Stimulated activated CD4-positive, alpha-beta T cell treated with anti-CD3 and anti-CD28 coated beads, Interleukin-1b, Interleukin-23, amount 100 ng/mL, for 48 hours (primary cell): ENCODE measurements around the gene PPP5C.

Experiments
- DNase-seq: peaks from one replicate; pipeline ENCODE4 v3.0.0-alpha.2; 2020

PPP5C gene

GRCh38 chr19:46337487-46337886, 9.4 kb upstream of the PPP5C start:
- no peak for DNase-seq

GRCh38 chr19:46339446-46339845, 7.4 kb upstream of the PPP5C start:
- DNase-seq: no peak

DNA sequence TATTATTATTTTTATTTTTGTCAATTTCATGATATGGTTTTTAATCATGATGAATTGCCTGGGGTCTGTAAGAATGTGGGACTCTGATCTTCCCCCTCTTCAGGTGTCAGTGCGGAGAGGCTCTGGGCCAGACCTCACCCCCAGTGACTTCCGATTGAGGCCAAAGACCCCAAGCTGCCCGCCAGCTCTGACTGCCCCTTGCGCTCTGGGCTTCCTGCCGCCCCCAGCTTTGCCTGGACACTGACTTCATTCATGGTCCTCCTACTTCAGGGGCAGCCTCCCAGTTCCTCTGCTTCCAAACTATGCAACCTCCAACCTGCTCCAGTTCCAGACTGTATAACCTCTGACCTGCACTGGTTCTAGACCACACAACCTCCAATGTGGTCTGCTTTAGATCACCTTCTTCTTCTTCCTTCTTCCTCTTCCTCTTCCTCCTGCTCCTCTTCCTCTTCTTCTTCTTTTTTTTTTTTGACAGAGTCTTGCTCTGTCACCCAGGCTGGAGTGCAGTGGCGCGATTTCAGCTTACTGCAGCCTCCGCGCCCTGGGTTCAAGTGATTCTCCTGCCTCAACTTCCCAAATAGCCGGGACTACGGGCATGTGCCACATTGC, 6.7 kb upstream of the PPP5C start:
- no peak for DNase-seq

GRCh38 chr19:46341937-46342336, 5.0 kb upstream of the PPP5C start:
- DNase-seq: no peak

- no peak for DNase-seq
Measured at GRCh38 chr19:46344363-46344762, 2.5 kb upstream of the PPP5C start.

DNA sequence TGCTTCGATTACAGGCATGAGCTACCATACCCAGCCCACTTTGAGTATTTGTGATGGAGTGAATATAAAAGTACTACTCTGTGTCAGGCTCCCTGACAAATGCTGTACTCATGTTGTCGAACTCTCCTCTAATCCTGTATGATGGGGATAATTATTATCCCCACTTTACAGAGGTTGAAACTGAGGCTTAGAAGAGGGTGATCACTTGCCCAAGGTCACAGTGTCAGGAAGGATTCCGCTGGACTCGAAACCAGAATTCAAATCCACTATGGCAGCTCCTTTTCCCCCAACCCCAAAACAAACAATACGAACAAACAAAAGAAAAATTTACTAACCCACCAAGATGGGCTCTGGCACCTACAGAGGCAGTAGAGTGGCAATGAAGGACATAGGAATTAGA, 1.7 kb upstream of the PPP5C start:
- no peak for DNase-seq

GRCh38 chr19:46347572-46347883, 641 bp downstream of the PPP5C start:
- DNase-seq: no peak

GRCh38 chr19:46347985-46348384, 1.1 kb downstream of the PPP5C start:
- DNase-seq: no peak

DNA sequence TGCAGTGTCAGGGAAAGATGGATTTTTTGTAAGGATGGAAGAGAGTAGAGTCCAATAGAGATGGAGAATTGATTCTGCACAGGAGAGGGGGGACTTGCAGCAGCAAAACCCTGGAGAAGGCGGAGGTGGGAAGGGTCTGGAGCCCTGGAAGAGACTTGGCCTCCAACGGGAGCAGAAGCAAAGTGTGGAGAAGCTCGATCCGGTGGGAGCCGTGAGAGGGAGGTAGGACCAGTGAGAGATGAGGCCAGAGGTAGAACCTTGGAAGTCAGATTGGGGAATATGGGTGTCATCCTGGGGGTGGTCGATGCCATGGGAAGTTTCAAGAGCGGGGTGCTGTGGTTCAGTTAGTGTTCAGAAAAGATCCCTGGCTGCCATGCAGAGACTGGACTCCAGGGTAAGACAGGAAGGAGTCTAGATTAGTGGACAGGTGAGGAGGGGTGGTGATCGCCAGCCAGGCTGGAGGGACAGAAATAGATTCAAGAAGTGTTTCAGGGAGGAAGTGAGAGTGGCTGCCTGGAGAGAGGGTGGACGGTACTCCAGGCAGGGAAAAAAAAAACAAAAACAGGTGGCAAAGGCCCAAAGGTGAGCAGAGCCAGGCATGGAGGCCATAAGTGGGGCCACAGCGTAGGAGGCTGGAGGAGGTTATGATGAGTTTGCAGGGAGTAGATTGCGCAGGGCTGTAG, 2.6 kb downstream of the PPP5C start:
- DNase-seq: no peak

DNA sequence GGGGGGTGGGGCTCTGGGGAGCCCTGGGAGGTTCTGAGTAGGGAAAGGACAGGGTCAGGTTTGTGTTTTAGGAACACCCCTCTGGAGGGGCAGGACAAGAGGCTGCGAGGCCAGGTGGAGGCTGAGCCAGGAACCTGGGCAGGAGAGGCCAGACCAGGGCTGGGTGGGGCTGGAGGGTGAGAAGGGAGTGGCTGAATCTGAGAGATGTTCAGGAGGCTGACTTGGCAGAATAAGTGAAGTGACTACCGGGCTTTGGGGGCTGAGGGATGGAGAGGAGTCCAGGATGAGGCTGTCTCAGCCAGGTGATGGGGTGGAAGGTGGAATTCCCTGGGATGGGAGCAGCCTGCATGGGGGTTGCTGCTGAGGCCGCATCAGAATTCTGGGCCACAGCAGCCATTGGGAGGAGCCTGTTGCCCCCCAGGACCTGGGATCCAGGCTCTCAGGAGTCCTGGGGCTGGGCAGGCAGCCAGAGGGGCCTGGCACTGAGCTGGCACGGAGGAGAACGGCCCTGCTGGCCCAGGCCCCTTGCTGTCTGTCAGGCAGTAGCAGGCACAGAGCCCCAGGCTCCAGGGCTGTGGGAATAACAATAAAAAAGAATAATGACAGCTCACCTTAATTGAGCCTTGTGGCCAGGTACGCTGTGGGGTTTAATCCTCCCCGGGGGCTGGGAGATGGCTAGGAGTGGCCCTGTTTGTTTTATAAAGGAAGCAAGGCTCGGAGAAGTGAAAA, 3.3 kb downstream of the PPP5C start:
- no peak for DNase-seq

- no peak for DNase-seq
Measured at GRCh38 chr19:46350758-46351159, 3.9 kb downstream of the PPP5C start.

DNA sequence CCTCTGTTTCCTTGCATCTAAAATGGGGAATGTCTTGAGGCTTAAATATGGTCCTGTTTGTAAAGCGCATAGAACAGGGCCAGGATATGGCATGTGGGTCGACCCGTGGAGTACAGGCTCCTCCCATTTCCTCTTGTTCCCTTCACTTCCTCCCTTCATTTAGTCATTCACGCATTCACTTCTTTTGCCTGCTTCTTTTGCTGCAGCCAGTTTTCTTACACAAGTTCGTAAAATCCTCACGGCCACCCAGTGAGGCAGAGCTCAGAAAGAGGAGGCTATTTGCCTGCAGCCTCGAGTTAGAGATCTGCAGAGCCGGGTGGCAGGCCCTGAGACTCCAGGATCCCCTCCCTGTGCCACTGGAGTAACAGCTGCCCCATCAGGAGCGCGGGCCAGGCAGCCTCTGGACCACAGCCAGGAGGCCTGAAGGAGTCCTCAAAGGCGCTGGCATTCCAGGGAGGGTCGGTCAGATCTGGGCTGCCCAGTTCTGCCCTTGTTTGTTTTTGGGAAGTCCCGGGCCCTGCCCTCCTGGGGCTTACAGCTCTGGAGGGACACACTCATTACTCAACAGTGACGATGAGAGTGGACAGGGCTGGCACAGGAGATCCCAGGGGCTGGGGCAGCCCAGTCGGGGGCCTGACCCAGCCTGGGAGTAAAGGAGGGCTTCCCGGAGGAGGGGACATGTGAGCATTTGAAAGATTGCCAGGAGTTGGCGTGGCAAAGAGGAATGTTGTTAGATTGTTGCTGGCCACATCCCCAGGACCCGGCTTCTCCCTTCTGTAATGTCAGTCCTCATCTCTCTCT, 4.6 kb downstream of the PPP5C start:
- DNase-seq: no peak

GRCh38 chr19:46353730-46354528, 7.0 kb downstream of the PPP5C start:
- DNase-seq: no peak

- DNase-seq: peak; percentile 29
Measured at GRCh38 chr19:46355234-46356148, 8.6 kb downstream of the PPP5C start.

DNA sequence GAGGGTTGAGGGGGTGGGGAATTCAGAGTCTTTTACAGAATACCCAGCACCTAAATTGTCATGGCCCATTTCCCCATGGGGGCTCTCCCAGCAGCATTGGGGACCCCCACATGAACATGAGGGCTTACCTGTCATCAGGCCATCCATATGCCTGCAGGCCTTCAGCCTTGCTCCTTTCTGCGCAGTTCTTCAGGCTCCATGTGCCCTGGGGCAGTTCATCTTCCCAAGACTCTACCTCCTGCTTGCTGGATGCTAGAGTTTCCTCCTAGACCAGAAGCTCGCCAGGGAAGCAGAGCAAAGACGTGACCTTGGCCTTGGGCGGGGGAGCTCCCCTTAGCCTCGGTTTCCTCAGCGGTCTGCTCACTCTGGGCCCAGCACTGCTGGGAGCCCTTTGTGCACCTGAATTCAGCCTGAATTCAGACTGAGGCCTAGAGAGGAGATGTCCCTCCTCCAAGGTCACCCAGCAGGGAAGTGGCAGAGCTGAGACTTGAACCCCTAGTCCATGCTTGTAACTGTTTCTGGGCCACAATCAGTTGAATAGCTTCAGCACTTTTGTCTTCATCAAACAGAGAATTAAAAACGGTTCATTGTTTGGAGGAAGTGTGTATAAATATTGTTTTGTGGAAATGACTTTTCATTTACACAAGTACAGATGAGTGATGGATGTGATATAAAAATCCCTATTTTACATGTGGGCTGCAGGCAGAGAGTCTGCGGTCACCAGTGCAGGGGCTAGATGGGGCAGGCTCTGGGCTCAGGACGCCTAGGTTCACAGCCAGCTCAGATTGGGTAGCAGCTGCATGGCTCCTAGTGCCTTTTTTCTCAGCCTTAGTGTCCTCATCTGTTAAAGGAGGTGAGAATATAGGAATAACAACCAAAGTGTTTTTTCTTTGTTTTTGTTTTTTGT, 9.5 kb downstream of the PPP5C start:
- DNase-seq: no peak

DNA sequence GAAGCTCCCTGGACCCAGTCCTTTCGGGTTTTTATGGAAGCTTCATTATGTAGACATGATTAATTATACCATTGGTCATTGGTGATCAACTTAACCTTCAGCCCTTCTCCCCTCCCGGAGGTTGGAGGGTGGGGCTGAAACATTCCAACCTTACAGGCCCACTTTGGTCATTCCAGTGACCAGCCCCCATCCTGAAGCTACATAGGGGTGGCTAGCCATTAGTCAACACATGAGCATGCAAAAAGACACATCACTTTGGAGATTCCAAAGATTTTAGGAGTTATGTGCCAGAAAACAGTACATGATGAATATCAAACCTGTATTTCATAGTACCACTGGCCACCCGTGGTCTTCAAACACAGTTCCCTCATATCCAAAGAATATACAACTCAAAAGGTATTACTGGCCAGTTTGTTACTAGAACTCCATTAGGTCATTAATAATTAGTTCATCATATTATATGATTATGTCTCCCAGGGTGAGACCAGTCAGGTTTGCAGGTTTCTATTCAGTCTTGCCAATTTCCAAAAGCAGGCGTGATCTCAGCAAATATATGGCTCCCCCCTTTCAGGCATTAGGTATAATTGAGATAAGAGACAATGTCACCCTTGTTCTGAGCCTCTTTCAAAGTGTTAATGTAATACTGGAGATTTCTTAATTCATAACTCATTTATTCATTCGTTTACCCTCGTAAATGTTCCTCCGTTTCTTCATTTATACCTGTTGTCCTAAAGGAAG, 11.1 kb downstream of the PPP5C start:
- DNase-seq: no peak

- DNase-seq: no peak
Measured at GRCh38 chr19:46361915-46362314, 15.0 kb downstream of the PPP5C start.

DNA sequence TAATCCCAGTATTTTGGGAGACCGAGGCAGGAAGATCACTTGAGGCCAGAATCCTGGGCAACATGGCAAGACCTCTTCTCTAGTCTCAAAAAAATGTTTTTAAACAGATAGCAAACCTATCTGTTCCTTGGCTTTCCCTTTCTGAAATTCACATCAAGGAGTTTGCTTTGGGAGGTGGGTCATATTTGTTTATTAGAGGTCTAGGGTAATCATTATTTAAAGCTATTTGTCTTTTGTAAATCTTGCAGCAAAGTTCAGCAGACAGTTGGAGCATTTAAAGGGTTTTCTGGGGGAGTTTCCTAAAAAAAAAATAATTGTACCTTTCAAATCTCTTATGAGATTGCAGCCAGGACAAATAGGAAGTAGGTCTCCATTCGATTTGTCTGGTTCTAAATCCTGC, 17.5 kb downstream of the PPP5C start:
- no peak for DNase-seq

DNA sequence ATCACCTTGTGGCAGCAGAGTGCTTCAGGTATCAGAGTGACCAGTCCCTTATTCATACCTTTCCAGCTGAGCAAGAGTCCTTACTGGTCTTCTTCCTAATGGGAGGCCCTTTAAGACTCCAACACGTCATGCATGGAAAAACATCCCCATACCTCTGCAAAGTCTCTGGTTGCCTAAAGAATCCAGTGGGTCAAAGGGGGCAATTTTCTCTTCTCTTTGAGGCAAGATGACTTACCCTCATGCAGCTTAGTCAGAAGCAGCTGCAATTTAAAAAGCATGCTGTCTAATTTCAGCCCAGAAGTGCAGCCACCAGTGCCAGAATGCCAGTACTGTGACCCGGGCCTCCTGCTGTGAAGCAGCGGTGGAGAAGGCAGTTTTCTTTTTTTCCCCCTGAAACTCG, 18.7 kb downstream of the PPP5C start:
- no peak for DNase-seq
